SKM-1 (cell line): ENCODE data around the gene FSTL4.
A peak's percentile ranks its signal among the peaks of the same experiment; 100 is the strongest.
"Not testable (repeated sequence)": the region's sequence is repeated elsewhere in the genome, so short reads cannot be mapped to it uniquely, and the experiment has no call there.

Experiments
- DNase-seq: peaks from one replicate; lab custom pipeline; 2025; ENCODE audit not compliant: unreplicated experiment; lab: John Stamatoyannopoulos, UW

The FSTL4 gene

DNA sequence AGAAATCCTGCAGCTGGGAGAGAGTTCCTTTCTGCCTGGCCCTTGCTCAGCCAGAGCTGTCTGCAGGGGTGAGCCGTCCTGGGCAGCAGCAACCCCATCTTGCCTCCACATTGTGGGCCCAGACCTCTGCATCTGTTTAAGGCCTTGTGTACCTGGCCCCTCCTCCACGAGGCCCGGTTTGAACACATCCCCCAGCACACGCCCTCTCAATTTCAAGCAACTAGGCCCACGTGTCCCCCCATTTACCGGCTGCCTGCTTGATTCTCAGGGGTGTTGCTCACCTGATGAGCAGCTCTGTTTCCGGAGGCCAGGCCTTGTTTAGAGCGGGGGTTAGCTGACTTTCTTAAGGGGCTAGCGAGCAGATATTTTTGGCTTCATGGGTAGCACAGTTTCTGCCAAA lies 378.7 kb downstream of the FSTL4 start:
- DNase-seq, result no peak

DNA sequence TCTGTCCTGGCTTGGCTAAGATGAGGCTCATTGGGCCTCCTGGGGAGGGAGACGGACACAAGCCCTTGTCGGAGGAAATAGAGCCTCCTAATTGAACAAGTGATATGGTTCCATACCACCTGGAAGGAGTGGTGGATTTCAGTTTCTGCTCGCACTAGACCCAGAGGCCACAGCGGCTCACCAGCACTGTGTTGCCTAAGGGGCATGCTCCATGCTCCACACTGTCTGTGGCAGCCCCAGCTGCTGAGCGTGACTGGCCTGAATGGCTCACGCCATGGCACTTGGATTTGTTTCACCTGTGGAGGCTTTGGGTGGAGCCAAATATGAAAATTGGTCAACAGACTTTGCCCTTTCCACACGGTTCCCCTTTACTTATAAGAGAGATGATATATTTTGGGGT lies 379.4 kb downstream of the FSTL4 start:
- DNase-seq, result no peak

DNA sequence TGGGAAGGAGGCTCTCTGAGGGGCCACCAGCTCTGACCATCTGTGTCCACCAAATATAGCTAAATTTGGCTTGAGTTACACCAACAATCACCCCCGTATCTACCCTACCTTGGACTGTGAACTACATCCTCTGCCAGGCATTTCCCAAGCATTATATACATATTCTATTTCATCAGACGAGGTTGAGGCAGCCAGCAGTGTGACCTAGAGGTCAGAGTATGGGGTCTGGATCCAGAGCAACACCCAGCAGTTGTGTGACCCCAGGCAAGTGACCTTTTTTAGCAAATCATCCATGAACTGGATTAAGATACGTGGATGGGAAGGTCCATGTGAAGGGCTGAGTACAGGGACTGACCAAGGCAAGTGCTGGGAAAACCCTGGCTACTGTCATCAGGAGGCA lies 379.9 kb downstream of the FSTL4 start:
- DNase-seq, result no peak

DNA sequence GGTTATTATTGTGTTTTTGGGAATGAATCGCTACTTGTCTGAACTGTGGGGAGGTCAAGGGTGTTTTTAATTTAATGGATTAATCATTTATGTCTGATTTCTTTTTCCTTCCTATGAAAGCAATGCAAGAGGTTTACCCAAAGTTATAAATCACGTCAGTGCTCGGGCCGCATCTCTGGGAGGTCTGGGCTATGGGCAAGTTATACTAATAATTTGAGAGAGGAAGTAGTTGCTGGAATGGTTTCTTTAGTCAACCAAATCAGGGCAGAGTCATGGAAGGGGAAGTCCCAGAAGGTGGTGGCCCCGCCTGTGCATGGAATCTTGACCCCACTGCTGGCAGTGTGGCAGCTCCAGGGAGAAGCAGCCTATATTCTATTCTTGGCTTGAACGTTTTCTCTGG lies 380.3 kb downstream of the FSTL4 start:
- peak; percentile 33 for DNase-seq

DNA sequence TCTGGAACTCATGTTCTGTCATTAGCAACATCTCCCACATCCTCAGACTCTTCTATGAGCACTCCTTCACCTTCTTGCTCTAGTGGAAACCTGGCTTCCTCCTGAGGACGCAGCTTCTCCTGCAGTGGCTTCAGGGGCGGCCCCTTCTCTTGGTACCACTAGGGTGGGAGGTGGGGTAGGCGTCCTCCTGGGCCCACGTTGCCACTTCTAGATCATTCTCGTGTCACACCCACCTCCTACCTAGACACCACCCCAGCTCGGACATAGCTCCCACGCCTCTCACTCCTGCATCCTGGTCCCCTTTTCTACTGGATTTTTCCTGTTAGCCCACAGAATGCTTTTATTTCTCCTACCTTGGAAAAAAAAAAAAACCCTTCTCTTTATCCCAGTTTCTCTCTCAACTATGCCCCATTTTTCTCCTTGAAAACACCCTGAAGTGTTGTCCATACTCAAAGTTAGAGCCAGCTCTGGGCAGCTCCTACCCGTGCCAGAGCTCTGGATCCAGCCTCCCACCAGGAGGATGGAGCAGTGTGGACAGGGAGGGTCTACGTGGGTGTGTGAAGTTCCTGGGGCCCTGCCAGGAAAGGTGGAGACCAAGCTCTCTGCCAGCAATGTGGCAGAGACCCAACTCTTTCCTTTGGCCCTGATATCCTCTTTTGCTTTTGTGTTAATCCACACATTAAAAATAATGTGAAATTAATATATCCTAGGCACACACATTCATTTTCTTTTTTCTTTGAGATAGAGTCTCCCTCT lies 381.3 kb downstream of the FSTL4 start:
- no peak for DNase-seq

DNA sequence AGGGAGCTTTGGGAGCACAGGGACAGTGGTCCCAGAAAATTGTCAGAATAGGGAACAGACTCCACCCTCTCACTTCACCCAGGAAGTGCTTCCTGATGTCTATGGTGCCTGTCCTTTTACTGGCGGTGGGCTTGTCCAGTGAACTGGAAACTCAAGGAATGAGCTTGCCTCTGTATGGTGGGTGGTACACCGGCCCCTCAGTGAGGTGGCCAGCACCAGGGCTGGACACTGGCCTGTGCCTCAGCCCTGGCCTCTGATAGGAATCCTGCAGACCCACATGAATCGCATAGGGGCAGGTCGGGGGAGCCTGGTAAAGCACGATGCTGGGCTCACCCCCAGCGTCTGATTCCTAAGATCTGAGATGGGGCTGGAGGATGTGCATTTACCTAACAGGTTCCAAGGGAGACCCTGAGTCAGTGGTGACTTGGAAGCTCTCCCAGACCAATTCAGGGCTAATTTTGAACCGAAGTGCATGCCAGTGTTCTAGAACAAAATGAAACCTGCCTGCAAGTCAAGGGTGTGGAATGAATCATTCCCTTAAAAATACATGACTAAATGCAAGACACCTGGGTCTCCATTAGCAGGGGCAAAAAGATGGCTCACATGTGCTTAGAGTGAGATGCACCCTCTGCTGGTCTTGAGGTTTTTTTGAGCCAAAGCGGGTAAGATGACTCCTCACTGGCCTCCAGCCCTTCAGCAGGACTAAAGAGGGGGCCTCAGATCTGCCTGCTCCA lies 382.2 kb downstream of the FSTL4 start:
- no peak for DNase-seq

DNA sequence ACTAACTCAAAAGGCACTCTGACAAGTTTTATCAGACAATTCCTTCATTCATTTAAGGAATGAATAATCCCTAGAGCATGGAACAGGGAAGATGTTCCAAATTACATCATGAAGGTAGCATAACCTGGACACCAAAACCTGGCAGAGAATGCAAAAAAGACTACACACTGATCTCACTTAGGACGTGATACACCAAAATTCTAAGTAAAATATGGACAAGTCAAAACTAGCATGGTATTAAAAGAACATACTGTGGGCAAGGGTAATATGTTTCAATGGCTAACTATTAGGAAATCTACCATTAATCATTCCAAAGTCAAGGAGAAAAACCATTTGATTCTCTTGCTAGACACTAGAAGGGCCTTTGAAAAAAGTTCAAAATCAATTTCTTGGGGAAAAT lies 384.0 kb downstream of the FSTL4 start:
- no peak for DNase-seq

DNA sequence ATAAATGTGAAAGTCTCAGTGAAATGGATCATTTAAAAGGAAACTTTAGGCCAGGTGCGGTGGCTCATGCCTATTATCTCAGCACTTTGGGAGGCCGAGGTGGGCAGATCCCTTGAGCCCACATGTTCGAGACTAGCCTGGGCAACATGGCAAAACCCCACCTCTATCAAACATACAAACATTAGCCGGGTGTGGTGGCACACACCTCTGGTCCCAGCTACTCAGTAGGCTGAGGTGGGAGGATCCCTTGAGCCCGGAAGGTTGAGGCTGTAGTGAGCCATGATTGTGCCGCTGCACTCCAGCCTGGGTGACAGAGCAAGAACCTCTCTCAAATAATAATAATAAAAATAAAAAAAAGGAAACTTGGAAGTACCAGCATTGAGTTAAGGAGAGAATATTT lies 384.4 kb downstream of the FSTL4 start:
- DNase-seq, result no peak

DNA sequence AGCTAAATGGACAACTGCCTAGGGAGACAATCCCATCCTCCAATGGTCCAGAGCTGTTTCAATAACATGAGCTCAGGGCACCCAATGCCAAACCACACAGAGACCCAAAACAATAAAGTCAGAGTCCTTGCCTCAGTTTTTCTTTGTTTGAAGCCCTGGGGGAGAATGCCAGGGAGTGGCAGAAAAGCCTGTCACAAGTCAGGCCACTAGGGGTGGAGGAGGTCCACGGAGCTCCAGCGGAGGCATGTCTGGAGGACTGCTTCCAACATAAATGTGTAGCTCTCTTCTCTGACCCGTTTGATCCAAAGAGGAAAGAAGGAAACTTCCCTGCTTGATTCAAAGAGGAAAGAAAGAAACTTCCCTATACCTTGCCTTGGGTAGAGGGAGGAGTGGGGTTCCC lies 385.3 kb downstream of the FSTL4 start:
- DNase-seq, result no peak

DNA sequence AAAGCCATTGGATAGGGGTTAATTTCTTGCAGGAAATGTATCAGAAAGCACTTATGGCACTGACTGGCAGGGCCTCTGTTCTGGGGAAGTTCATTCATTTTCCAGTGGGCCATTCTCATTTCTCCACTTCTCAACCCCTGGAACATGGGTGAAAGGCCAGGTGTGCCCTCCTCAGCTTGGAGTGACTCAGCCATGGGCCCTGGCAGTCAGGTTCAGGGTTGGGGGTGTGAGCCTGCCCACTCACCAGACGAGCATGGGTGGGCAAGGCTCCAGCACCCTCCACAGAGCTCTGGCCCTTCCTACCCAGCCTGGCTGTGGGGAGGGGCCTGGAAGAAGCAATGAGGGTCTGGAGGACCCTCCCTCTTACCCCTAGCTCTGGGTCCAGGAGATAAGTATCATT lies 386.2 kb downstream of the FSTL4 start:
- no peak for DNase-seq

DNA sequence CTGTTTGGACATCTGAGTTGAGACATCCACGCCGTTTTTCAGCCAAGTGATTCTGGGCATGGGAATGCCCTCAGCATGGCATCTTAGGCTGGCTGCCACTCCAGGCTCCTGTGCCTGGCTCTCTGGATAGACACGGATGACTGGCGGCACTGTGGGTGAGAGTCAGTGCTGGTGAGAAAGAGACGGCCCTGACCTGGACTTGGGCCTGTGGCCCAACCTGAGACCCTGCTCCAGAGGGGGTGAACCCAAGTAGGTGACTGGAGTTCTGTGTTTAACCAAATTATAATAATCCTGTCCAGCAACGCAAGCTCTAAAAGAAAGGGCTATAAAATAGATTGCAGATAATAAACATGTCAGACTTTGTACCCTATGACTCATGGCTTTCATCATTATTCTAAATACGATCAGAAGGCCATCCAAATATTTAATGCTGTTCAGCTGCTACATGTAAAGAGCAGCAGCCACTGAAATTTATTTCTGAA lies 386.6 kb downstream of the FSTL4 start:
- DNase-seq, result no peak

DNA sequence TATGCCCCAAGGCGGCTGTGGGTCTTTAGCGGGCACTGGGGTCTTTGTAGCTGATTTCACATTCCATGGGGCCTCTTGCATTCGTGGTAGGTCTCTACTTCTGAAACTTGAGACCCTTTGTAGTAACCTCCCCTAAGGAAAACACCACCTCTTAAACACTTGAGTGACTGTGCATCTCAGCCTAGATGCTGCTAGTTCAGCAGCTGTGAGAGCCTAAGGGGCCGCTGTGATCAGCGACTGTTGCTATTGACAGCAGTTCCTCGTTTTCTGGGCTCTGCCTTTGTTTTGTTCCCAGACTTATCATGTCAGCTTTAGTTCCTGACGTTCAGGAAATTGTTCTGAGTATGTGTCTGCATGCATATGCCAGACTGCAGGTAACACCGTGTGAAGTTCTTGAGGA lies 389.4 kb downstream of the FSTL4 start:
- no peak for DNase-seq

DNA sequence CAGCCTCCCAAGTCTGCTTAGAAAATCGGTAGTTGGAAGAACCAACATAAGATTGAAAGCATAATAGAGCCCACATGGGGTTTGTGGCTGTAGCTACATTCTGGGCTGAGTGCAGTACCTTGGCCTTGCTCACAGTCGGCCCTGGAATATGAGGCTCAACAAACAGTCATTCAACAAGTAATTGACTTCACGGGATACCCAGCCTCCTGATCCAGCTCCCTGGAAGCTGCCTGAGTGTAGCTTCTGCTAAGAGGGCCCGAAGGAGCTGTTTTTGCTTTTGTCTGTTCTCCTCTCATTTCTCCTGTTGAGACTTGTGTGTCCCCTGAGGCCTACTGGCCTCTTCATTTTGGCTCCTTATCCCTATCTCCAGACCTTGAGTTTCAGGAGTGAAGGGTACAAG lies 389.8 kb downstream of the FSTL4 start:
- DNase-seq, result no peak

DNA sequence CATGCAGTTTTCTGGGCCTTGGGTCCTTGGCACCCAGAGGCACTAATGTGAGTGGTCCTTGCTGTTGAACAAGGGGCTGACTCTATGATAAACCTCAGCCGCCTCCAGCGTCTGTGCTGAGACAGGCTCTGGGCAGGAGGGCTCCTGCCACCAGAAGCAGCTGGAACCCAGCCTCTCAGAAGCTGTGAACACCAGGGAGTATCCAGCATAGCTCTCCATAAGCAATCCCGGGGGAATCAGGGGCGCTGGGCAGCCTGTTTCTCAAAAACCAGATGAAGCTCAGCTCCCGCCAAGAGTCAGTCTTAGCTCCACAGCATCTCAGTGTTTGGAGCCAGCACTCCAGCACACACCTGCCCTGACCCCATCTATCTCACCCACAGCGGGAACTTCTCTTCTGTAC lies 390.3 kb downstream of the FSTL4 start:
- no peak for DNase-seq

DNA sequence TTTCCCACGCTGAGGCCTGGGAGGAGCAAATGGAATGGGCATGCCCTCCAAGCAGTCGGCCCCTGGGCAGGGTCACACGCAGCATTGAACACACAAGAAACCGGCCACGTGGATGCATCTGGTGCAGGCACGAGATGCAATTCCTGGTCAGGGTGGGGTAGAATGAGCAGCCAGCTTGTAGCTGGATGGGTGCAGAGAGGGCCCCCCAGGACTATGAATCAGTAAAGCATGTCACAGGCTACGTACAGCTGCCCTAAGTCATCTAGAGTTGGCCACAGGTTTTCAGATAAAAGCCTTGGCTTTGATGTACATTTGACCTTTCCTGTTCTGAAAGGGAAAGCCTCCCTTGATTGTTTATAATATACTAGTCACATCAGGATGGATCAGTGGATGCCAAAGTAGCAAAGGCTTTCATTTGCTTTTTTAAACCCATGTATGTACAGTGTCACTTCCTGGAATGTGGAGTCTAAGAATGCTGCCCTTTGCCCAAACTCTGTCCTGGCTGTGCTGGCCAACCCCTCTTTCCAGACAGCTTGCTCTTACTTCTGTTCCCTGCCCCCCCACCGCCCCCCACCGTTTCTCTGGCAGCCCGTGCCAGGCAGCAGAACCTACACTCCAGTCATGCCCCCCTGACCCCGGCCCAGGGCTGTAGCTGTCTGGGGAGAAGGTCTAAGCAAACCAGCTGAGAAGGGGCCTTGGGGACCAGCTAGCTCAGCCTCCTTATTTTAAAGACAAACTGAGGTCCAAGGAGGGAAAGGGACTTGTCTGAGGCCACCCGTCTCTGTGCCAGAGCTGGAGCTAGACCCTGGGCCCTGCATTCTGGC lies 391.3 kb downstream of the FSTL4 start:
- no peak for DNase-seq

DNA sequence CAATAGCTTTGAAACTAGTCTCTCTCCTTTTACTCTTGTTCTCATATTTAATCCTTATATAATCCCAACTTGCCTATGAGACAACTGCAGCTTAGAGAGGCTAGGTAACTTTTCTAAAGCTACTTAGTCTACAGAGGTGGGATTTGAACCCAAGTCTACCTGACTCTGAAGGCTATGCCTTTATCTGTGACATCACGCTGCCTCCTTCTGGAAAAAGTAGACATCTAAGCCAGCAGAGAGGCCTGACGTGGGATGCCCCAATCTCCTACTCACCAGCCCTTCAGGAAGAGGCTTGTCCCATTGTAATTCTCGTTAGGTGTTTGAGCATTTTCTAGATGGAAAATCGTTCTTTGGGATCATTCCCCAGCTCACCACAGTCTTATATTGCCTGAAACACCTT lies 393.0 kb downstream of the FSTL4 start:
- DNase-seq, result no peak

DNA sequence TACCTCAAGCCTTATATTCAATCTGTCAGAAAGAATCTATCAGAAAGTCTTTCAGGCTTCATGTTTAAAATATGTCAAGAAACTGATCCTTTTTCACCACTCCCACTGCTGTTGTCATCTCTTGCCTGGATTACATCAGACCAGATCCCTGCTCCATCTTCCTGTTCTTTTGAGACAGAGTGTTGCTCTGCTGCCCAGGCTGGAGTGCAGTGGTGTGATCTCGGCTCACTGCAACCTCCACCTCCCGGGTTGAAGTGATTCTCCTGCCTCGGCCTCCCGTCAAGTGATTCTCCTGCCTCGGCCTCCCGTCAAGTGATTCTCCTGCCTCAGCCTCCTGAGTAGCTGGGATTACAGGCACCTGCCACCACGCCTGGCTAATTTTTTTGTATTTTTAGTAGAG lies 396.2 kb downstream of the FSTL4 start:
- DNase-seq, result not testable (repeated sequence)

DNA sequence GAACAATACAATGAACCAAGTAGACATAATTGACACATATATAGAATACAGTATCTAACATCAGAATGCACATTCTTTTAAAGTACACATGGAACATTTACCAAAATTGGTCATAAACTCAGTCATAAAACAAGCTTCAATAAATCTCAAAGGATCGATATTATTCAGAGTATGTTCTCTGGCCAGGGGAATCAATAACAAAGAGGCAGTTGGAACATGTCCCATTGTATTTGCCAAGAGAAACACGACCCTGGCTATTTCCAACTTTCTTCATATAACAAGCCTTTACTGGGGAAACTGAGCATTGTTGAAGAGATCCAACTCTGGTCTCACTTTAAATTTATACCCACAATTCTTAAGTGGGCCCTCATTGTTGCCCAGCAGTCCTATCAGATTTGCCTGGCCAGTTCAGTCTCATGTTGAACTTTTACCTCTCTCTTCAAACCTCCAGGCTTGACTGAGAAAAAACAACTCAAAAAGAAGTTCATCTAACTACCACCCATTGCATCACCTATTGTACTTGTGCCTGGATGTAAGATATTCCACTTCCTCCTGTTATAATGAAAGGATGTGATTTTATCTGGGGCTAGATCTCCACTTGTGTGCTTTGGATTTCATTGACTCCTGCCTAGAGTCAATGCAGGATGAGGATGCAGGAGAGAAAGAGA lies 398.1 kb downstream of the FSTL4 start:
- no peak for DNase-seq

DNA sequence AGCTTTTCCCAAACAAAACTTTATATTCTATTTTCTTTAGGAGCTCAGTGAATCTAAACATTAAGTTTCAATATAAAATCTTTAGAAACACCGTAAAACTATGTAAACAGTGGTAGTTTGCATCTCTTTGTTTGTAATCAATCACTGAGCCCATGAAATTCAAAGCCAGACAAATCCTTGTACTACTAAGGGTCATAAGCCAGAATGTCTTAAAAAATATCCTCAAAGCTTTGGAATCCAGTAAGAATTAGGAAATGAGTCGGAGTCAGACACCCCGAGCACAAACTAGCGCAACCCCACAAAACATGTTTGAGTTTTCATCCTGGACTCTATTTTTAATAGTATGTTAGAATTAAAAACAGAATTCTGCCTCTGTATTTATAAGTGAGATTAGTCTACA lies 406.7 kb downstream of the FSTL4 start:
- no peak for DNase-seq

DNA sequence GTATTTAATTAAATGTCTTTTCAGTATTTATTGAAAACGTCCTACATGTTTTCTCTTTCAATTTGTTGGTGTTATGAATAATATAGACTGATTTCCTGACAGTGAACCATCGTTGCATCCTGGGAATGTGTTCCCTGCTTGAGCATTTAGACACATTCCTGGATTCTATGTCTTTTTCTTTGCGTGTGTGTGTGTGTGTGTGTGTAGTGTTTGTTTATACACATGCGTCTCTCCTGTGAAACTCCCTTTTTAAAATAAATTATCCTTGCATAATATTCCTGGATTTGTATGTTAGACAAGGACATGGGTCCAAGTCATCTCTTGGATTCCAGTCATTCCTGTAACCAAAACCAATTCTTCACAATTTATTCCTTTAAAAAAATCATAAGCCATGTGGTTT lies 407.1 kb downstream of the FSTL4 start:
- DNase-seq, result no peak
